Endothelial cell of hepatic sinusoid (primary cell): ENCODE measurements around the gene ROS1.
"Not testable (repeated sequence)": the region's sequence is repeated elsewhere in the genome, so short reads cannot be mapped to it uniquely, and the experiment has no call there.

Experiments
- in situ Hi-C: cut with HindIII; loops from 2 replicates; pipeline ENCODE4 v1.10.0; 2017; ENCODE audit warnings: low sequenced_read_pairs

ROS1 gene

GRCh38 chr6:117270055-117270842 is 155.5 kb downstream of the ROS1 start:
- in situ Hi-C loops = no loop called here

GRCh38 chr6:117269638-117270054 is 156.1 kb downstream of the ROS1 start:
- in situ Hi-C loops = no loop called here

- in situ Hi-C loops = no loop called here
Measured at GRCh38 chr6:117268924-117269323, 156.8 kb downstream of the ROS1 start.

GRCh38 chr6:117267766-117268534 is 157.8 kb downstream of the ROS1 start:
- in situ Hi-C loops = no loop called here

- in situ Hi-C loops = no loop called here
Measured at GRCh38 chr6:117267054-117267347, 158.7 kb downstream of the ROS1 start.

- in situ Hi-C loops = no loop called here
Measured at GRCh38 chr6:117266257-117267053, 159.3 kb downstream of the ROS1 start.

GRCh38 chr6:117265410-117266256 is 160.1 kb downstream of the ROS1 start, which contains the start of gene VGLL2:
VGLL2 (plus strand) TSS chr6:117265558; CDS start chr6:117265764, 206 bp downstream.
- in situ Hi-C loops = no loop called here

- in situ Hi-C loops = no loop called here
Measured at GRCh38 chr6:117264692-117265409, 160.9 kb downstream of the ROS1 start.

- in situ Hi-C loops = no loop called here
Measured at GRCh38 chr6:117264369-117264691, 161.4 kb downstream of the ROS1 start.

- in situ Hi-C loops = no loop called here
Measured at GRCh38 chr6:117263353-117263927, 162.3 kb downstream of the ROS1 start.

GRCh38 chr6:117262799-117263198 is 162.9 kb downstream of the ROS1 start:
- in situ Hi-C loops = no loop called here

DNA sequence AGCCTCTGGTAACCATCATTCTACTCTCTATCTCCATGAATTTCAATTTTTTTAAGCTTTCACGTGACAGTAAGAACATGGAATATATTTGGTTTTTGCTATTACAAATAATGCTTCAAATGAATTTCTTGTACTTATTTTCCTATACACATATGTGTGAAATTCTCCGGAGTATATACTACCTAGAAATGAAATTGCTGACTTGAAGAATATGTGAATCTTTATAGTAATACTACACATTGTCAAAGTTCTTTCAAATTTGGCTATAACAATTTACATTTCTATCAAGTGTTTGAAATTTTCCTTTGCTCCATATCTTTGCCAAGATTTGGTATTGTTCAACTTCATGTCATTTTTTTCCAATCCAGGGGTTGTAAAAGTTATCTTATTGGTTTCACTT is 172.0 kb downstream of the ROS1 start:
- in situ Hi-C loops = no loop called here

- in situ Hi-C loops = not testable (repeated sequence)
Measured at GRCh38 chr6:117244979-117245378, 180.8 kb downstream of the ROS1 start.

DNA sequence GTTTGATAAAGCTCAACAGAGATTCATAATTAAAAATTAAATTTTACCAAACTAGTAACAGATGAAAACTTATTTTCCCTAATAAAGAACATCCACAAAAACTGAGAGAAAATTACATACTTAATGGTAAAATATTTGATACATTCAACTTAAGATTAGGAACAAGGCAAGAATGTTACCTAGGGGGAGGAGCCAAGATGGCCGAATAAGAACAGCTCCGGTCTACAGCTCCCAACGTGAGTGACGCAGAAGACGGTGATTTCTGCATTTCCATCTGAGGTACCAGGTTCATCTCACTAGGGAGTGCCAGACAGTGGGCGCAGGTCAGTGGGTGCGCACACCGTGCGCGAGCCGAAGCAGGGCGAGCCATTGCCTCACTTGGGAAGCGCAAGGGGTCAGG is 181.2 kb downstream of the ROS1 start:
- in situ Hi-C loops = not testable (repeated sequence)
